ENCODE results near the gene NR1H3. TPM values are rescaled to one million over a fixed set of nuclear protein-coding genes. Genes with fewer than 3 reads are reported as not detected.
A peak's percentile ranks its signal among the peaks of the same experiment; 100 is the strongest.

The NR1H3 gene
- total and polyA plus RNA-seq, 10 of the 15 experiments (the other 5 are each of a cell fraction or from before 2014, with no cell fraction given), result 2.6 to 8.9 (median 4.5) TPM

DNA sequence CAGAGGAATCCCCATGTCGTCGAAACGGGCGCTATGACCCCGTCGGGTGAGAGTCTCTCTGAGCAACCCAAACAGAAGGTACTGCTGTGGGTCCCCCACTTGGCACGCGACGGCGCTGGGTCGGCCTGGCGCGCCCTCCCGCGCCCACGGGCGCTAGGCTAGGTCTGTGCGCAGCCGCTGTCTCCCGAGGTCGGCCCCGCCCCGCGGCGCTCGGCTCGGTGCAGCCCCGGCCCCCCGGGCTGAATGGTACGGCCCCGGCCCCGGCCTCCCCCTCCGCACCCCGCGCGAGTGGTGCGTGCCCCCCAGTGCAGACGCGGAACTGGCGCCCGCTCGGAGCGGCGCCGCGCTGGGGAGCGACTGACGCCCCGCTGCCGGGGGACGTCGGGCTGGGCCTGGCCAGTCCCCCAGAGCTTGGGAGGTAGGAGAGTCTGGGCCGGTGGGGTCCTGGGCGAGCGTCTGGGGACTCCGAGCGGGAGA, 12.1 kb downstream of the NR1H3 start, which contains the start of gene MADD (continued):
- TF ChIP-seq HDGF (IDR thresholded peaks at IDR 0.05) (no peak), JUND (IDR thresholded peaks at IDR 0.05; ENCODE audit: low read depth, low read length) (peak; percentile 98), RELA (IDR thresholded peaks at IDR 0.05; ENCODE audit: borderline replicate concordance, partially characterized antibody) (no peak), CREB1 (IDR thresholded peaks at IDR 0.05; ENCODE audit: low read depth) (peak; percentile 11; the same call in 1 of the 2 replicates), PML (IDR thresholded peaks at IDR 0.05; ENCODE audit: low read length) (peak; percentile 81), YY1 (IDR thresholded peaks at IDR 0.05; ENCODE audit: low read depth, low read length) (peak; percentile 53; the same call in 1 of the 2 replicates), DPF2 (IDR thresholded peaks at IDR 0.05) (peak; percentile 51), ZNF217 (IDR thresholded peaks at IDR 0.05) (no peak), ZNF622 (IDR thresholded peaks at IDR 0.05) (no peak), ZNF274 (IDR thresholded peaks at IDR 0.05; ENCODE audit: insufficient read depth, insufficient read length) (no peak), GATAD2B (conservative IDR thresholded peaks at IDR 0.05; ENCODE audit: low read depth) (peak; percentile 21; the same call in 1 of the 2 replicates), EP300 (IDR thresholded peaks at IDR 0.05; ENCODE audit: borderline replicate concordance in 1 of 2, control insufficient read depth in 1 of 2, low read depth in 2 of 2, low read length in 2 of 2) (peak in 1 of 2 experiments; percentile 0; a peak in 1 of 4 replicates), TCF3 (IDR thresholded peaks at IDR 0.05; ENCODE audit: borderline replicate concordance, insufficient read depth, low read depth, low read length) (0 out of 2 replicates have a peak, but pooled peaks have one; percentile 36), IKZF1 (conservative IDR thresholded peaks at IDR 0.05) (peak; percentile 59), NFIC (IDR thresholded peaks at IDR 0.05; ENCODE audit: low read depth, low read length) (no peak), EGR1 (IDR thresholded peaks at IDR 0.05; ENCODE audit: borderline replicate concordance in 1 of 2, low read depth in 2 of 2, low read length in 2 of 2) (peak in 1 of 2 experiments; percentile 50; a peak in 1 of 3 replicates), HCFC1 (IDR thresholded peaks at IDR 0.05; ENCODE audit: low read length) (peak; percentile 42), RB1 (IDR thresholded peaks at IDR 0.05; ENCODE audit: borderline replicate concordance) (peak; percentile 44; the same call in 1 of the 2 replicates), POU2F2 (IDR thresholded peaks at IDR 0.05; ENCODE audit: borderline replicate concordance, low read depth, low read length) (peak; percentile 32; the same call in 1 of the 3 replicates), FOXK2 (IDR thresholded peaks at IDR 0.05) (peak; percentile 80), BACH1 (IDR thresholded peaks at IDR 0.05; ENCODE audit: borderline replicate concordance) (peak; percentile 89), CBFB (IDR thresholded peaks at IDR 0.05; ENCODE audit: low read depth) (no peak), POLR2A (IDR thresholded peaks at IDR 0.05; ENCODE audit: low read depth, low read length) (peak; percentile 87)
- TF ChIP-seq, protein P1, sequence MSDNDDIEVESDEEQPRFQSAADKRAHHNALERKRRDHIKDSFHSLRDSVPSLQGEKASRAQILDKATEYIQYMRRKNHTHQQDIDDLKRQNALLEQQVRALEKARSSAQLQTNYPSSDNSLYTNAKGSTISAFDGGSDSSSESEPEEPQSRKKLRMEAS (IDR thresholded peaks at IDR 0.05; ENCODE audit: low read depth, low read length), result 0 out of 2 replicates have a peak, but pooled peaks have one; percentile 45
- TF ChIP-seq, protein P2, sequence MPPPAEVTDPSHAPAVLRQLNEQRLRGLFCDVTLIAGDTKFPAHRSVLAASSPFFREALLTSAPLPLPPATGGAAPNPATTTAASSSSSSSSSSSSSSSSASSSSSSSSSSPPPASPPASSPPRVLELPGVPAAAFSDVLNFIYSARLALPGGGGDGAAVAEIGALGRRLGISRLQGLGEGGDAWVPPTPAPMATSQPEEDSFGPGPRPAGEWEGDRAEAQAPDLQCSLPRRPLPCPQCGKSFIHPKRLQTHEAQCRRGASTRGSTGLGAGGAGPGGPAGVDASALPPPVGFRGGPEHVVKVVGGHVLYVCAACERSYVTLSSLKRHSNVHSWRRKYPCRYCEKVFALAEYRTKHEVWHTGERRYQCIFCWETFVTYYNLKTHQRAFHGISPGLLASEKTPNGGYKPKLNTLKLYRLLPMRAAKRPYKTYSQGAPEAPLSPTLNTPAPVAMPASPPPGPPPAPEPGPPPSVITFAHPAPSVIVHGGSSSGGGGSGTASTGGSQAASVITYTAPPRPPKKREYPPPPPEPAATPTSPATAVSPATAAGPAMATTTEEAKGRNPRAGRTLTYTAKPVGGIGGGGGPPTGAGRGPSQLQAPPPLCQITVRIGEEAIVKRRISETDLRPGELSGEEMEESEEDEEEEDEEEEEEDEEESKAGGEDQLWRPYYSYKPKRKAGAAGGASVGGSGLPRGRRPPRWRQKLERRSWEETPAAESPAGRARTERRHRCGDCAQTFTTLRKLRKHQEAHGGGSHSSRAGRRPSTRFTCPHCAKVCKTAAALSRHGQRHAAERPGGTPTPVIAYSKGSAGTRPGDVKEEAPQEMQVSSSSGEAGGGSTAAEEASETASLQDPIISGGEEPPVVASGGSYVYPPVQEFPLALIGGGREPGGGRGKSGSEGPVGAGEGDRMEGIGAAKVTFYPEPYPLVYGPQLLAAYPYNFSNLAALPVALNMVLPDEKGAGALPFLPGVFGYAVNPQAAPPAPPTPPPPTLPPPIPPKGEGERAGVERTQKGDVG (CRISPR knock-in tag; IDR thresholded peaks at IDR 0.05), result no peak
- TF ChIP-seq, protein P3, sequence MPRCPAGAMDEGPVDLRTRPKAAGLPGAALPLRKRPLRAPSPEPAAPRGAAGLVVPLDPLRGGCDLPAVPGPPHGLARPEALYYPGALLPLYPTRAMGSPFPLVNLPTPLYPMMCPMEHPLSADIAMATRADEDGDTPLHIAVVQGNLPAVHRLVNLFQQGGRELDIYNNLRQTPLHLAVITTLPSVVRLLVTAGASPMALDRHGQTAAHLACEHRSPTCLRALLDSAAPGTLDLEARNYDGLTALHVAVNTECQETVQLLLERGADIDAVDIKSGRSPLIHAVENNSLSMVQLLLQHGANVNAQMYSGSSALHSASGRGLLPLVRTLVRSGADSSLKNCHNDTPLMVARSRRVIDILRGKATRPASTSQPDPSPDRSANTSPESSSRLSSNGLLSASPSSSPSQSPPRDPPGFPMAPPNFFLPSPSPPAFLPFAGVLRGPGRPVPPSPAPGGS (IDR thresholded peaks at IDR 0.05; ENCODE audit: borderline replicate concordance, insufficient read depth, low read depth, low read length, poor library complexity, severe bottlenecking), result peak; percentile 47

Measured in GM12878 (cell line).